Trophoblast cell (in vitro differentiated cells and primary cell): ENCODE results near the gene SLA2.
"Not testable (repeated sequence)": the region's sequence is repeated elsewhere in the genome, so short reads cannot be mapped to it uniquely, and the experiment has no call there.

Source experiments
- DNase-seq, 2 donors: peaks; one replicate each; pipeline ENCODE4 v3.0.0-alpha.2; 2016
- H2AFZ ChIP-seq: 2 replicates; pipeline ENCODE4 v1.6.1; 2013; ENCODE audit warnings: low read length, moderate library complexity, mild to moderate bottlenecking; ENCODE audit not compliant: insufficient read depth, poor library complexity
- H2AK5ac ChIP-seq: 2 replicates; pipeline ENCODE4 v1.6.1; 2013; ENCODE audit warnings: mild to moderate bottlenecking, low read length
- H2BK120ac ChIP-seq: 2 replicates; pipeline ENCODE4 v1.6.1; 2013; ENCODE audit warnings: low read length, mild to moderate bottlenecking, moderate library complexity; ENCODE audit not compliant: insufficient read depth, poor library complexity
- H2BK12ac ChIP-seq: 2 replicates; pipeline ENCODE4 v1.6.1; 2013; ENCODE audit warnings: mild to moderate bottlenecking, low read length, moderate library complexity
- H2BK5ac ChIP-seq: 2 replicates; pipeline ENCODE4 v1.6.1; 2013; ENCODE audit warnings: low read length, low read depth, moderate library complexity, mild to moderate bottlenecking; ENCODE audit not compliant: poor library complexity
- H3K14ac ChIP-seq: 2 replicates; pipeline ENCODE4 v1.6.1; 2013; ENCODE audit warnings: mild to moderate bottlenecking, low read length
- H3K18ac ChIP-seq: 2 replicates; pipeline ENCODE4 v1.6.1; 2013; ENCODE audit warnings: mild to moderate bottlenecking, low read length
- H3K23ac ChIP-seq: 2 replicates; pipeline ENCODE4 v1.6.1; 2013; ENCODE audit warnings: low read length
- H3K27ac ChIP-seq: 2 replicates; pipeline ENCODE4 v1.5.1; 2013; ENCODE audit warnings: low read depth, mild to moderate bottlenecking, inconsistent platforms, low read length, moderate library complexity
- H3K27me3 ChIP-seq: 2 replicates; pipeline ENCODE4 v1.6.1; 2013; ENCODE audit warnings: inconsistent platforms, mild to moderate bottlenecking, low read length, moderate library complexity; ENCODE audit not compliant: insufficient read depth
- H3K36me3 ChIP-seq, 2 experiments: 1 replicate in 1 of 2; 2 replicates in 1 of 2; pipeline ENCODE4 v1.6.1; 2013; ENCODE audit warnings: low read length in 2 of 2, mild to moderate bottlenecking in 2 of 2, moderate library complexity in 1 of 2; ENCODE audit not compliant: insufficient read depth in 2 of 2, control insufficient read depth in 1 of 2
- H3K4ac ChIP-seq: 2 replicates; pipeline ENCODE4 v1.6.1; 2013; ENCODE audit warnings: low read depth, mild to moderate bottlenecking, low read length, moderate library complexity
- H3K4me1 ChIP-seq, 2 experiments: 1 replicate in 1 of 2; 2 replicates in 1 of 2; pipeline ENCODE4 v1.6.1; 2013; ENCODE audit warnings: low read length in 2 of 2, mild to moderate bottlenecking in 2 of 2, moderate library complexity in 1 of 2; ENCODE audit not compliant: insufficient read depth in 2 of 2, control insufficient read depth in 1 of 2
- H3K4me2 ChIP-seq: 2 replicates; pipeline ENCODE4 v1.6.1; 2013; ENCODE audit warnings: inconsistent platforms, mild to moderate bottlenecking, low read length, moderate library complexity
- H3K4me3 ChIP-seq: 2 replicates; pipeline ENCODE4 v1.5.1; 2013; ENCODE audit warnings: mild to moderate bottlenecking, low read depth, low read length, inconsistent platforms
- H3K79me1 ChIP-seq: one replicate; pipeline ENCODE4 v1.6.1; 2013; ENCODE audit warnings: low read length
- H3K79me2 ChIP-seq: 2 replicates; pipeline ENCODE4 v1.6.1; 2013; ENCODE audit warnings: low read length, mild to moderate bottlenecking; ENCODE audit not compliant: control insufficient read depth, insufficient read depth, poor library complexity
- H3K9ac ChIP-seq: 2 replicates; pipeline ENCODE4 v1.6.1; 2013; ENCODE audit warnings: mild to moderate bottlenecking, low read length
- H3K9me3 ChIP-seq: 2 replicates; pipeline ENCODE4 v1.6.1; 2013; ENCODE audit warnings: low read depth, mild to moderate bottlenecking, control low read depth, inconsistent platforms, low read length; ENCODE audit not compliant: insufficient read depth
- H4K12ac ChIP-seq: 2 replicates; pipeline ENCODE4 v1.6.1; 2013; ENCODE audit warnings: low read depth, mild to moderate bottlenecking, low read length, moderate library complexity
- H4K8ac ChIP-seq: 2 replicates; pipeline ENCODE4 v1.6.1; 2013; ENCODE audit warnings: low read depth, mild to moderate bottlenecking, low read length, moderate library complexity
- H4K91ac ChIP-seq: one replicate; pipeline ENCODE4 v1.6.1; 2013; ENCODE audit warnings: low read depth, mild to moderate bottlenecking, low read length, moderate library complexity
- WGBS: extraction: QIAGEN DNeasy Blood & Tissue Kit; methylation state at CpG from one replicate; pipeline ENCODE4 v1.1.7; 2013; ENCODE audit warnings: missing lambda C conversion rate; ENCODE audit not compliant: insufficient read length, insufficient coverage; ENCODE audit errors: extremely low coverage; 5-methylcytosine and 5-hydroxymethylcytosine counted together

SLA2 gene

DNA sequence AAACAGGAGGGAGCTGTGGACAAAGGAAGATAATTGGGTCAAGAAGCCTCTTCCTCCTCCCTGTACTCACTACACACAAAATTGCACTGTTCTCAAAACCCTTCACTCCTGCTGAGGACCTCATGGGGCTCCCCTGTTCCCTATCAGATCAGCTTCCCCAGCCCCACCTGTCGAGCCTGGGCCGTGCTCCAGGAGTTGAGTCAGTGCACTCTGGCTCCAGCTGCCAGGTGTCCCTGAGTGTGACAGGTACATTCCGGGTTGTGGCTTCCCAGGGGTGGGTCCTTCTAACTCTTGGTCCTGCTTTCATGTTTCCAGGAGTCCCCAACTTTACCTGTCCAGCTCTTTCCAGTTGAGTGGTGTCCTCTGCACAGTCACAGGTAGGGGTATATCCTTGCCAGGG, 32.0 kb downstream of the SLA2 start:
- no peak overlapping the region for H2BK120ac ChIP-seq

DNA sequence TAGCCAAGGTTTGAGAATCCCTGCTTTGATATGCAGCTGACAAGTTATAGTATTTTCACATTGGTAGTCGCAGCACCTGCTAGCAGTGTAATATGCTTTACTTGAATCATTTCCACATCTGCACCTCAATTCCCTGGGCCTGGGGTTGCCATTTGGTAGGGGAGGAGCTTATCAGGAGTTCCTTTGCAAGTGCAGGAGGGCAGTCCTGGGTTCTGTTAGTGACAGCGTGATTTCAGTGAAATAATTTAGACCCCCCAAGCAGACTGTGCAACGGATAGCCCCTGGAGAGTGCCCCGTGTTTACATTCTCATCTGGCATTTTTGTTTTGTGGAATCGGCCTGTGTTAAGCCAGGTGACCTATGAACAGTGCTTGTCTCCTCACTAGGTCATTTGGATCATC, 34.4 kb downstream of the SLA2 start:
- WGBS, result no CpG with 5 or more reads among the region's 5 CpGs
- peaks cover 2% of the 10 kb centered on the region for H3K9me3 ChIP-seq
- H3K23ac ChIP-seq, result no peak overlapping the region
- H4K12ac ChIP-seq, result no peak overlapping the region
- no peak overlapping the region for H4K91ac ChIP-seq
- H3K27ac ChIP-seq, result no peak overlapping the region
- H3K4me1 ChIP-seq, result peaks cover 2 to 5% of the 10 kb centered on the region in 2 experiments
- H2BK120ac ChIP-seq, result no peak overlapping the region
- H3K4ac ChIP-seq, result no peak overlapping the region
- H2AFZ ChIP-seq, result no peak overlapping the region
- H2BK5ac ChIP-seq, result no peak overlapping the region
- H3K14ac ChIP-seq, result no peak overlapping the region
- H3K4me3 ChIP-seq, result no peak overlapping the region
- DNase-seq, result no peak
- no peak overlapping the region for H2AK5ac ChIP-seq
- no peak overlapping the region for H2BK12ac ChIP-seq
- no peak overlapping the region for H3K9ac ChIP-seq
- H3K36me3 ChIP-seq, result peaks cover 54 to 65% of the 10 kb centered on the region in 2 experiments
- no peak overlapping the region for H4K8ac ChIP-seq
- no peak overlapping the region for H3K4me2 ChIP-seq
- no peaks in the 10 kb centered on the region for H3K27me3 ChIP-seq
- peaks cover 3% of the 10 kb centered on the region for H3K79me2 ChIP-seq
- H3K18ac ChIP-seq, result no peak overlapping the region
- peaks cover under 1% of the 10 kb centered on the region for H3K79me1 ChIP-seq

More for the DNA sequence above, 32.0 kb downstream of the SLA2 start:
- no peak overlapping the region for H4K8ac ChIP-seq
- H3K4me2 ChIP-seq, result no peak overlapping the region
- no peak overlapping the region for H3K4ac ChIP-seq
- peaks cover 47 to 55% of the 10 kb centered on the region in 2 experiments for H3K36me3 ChIP-seq
- H2AFZ ChIP-seq, result no peak overlapping the region
- peaks cover 2% of the 10 kb centered on the region for H3K9me3 ChIP-seq
- no peak overlapping the region for H3K14ac ChIP-seq
- H3K23ac ChIP-seq, result no peak overlapping the region
- no peaks in the 10 kb centered on the region for H3K79me1 ChIP-seq
- H3K27me3 ChIP-seq, result no peaks in the 10 kb centered on the region
- H2AK5ac ChIP-seq, result no peak overlapping the region
- H3K18ac ChIP-seq, result no peak overlapping the region
- H4K91ac ChIP-seq, result no peak overlapping the region
- no peak overlapping the region for H3K4me3 ChIP-seq
- no peaks in the 10 kb centered on the region for H3K79me2 ChIP-seq
- H3K4me1 ChIP-seq, result no peaks in the 10 kb centered on the region
- no peak for DNase-seq
- H4K12ac ChIP-seq, result no peak overlapping the region
- no peak overlapping the region for H3K9ac ChIP-seq
- no peak overlapping the region for H3K27ac ChIP-seq
- H2BK5ac ChIP-seq, result no peak overlapping the region
- no peak overlapping the region for H2BK12ac ChIP-seq
- no CpG with 5 or more reads among the region's 3 CpGs for WGBS

DNA sequence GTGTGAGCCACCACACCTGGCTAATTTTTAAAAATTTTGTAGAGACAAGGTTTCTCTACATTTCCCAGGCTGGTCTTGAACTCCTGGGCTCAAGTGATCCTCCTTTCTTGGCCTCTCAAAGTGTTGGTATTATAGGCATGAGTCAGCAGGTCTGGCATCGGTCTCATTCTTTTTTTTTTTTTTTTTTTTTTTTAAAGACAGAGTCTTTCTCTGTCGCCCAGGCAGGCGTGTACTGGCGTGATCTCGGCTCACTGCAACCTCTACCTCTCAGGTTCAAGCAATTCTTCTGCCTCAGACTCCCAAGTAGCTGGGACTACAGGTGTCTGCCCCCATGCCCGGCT, 37.6 kb downstream of the SLA2 start:
- H3K4me1 ChIP-seq, result peaks cover 7 to 11% of the 10 kb centered on the region in 2 experiments
- H2AFZ ChIP-seq, H3K27ac ChIP-seq, H3K23ac ChIP-seq, H2AK5ac ChIP-seq, H3K27me3 ChIP-seq, H3K9ac ChIP-seq, H4K12ac ChIP-seq, H3K4ac ChIP-seq, H3K4me3 ChIP-seq, H4K91ac ChIP-seq, H3K4me2 ChIP-seq, H2BK12ac ChIP-seq, H4K8ac ChIP-seq, H2BK120ac ChIP-seq, H3K9me3 ChIP-seq, H2BK5ac ChIP-seq, H3K14ac ChIP-seq, H3K18ac ChIP-seq: not testable (repeated sequence)
- WGBS, result no CpG with 5 or more reads among the region's 6 CpGs
- peaks cover 11% of the 10 kb centered on the region for H3K79me1 ChIP-seq
- DNase-seq, result peak in 1 of 2 donors; percentile 24
- peaks cover 13% of the 10 kb centered on the region for H3K79me2 ChIP-seq
- H3K36me3 ChIP-seq, result peaks cover 37 to 49% of the 10 kb centered on the region in 2 experiments

DNA sequence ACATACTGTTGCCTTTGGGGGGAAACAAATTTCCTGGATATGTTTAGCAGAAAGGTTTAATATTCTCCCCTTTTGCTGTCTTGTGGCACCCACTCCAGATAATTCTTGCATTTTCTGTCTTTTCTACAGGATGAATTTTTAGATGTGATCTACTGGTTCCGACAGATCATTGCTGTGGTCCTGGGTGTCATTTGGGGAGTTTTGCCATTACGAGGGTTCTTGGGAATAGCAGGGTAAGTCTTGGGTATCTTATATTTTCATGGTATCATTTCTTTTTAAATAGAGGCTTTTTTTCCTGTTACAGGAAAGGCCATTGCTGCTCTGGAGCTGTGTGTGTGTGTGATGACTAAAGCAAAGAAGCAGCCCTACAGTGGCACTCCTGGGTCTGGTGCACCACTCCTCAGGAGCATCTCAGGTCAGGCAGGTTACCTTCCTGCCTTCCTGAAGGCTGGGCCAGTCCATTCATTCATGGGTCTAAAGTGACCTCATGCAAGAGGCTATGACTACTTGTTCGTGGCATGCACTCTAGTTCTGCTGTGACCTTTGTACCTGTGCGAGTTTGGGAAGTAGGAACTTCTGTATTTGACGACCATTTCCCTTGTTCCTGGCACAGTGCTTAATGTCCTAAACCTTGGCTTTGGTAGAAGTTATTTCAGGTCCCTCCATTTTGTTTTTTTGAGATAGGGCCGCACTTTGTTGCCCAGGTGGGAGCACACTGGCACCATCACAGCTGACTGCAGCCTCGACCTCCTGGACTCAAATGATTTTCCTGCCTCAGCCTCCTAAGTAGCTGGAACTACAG, 38.2 kb downstream of the SLA2 start:
- no peak overlapping the region for H3K4me3 ChIP-seq
- H3K79me1 ChIP-seq, result peaks cover 11% of the 10 kb centered on the region
- H2BK12ac ChIP-seq, result no peak overlapping the region
- H3K9ac ChIP-seq, result no peak overlapping the region
- H3K18ac ChIP-seq, result no peak overlapping the region
- no peak overlapping the region for H2BK5ac ChIP-seq
- H4K12ac ChIP-seq, result no peak overlapping the region
- H4K91ac ChIP-seq, result no peak overlapping the region
- peak; percentile 85 to 86 for DNase-seq
- no peak overlapping the region for H3K4me2 ChIP-seq
- no CpG with 5 or more reads among the region's 7 CpGs for WGBS
- H2AFZ ChIP-seq, result no peak overlapping the region
- peaks cover 7 to 11% of the 10 kb centered on the region in 2 experiments for H3K4me1 ChIP-seq
- no peaks in the 10 kb centered on the region for H3K27me3 ChIP-seq
- H3K4ac ChIP-seq, result no peak overlapping the region
- no peak overlapping the region for H3K23ac ChIP-seq
- peaks cover 13% of the 10 kb centered on the region for H3K79me2 ChIP-seq
- H2AK5ac ChIP-seq, result no peak overlapping the region
- H3K27ac ChIP-seq, result no peak overlapping the region
- peaks cover 36 to 44% of the 10 kb centered on the region in 2 experiments for H3K36me3 ChIP-seq
- H4K8ac ChIP-seq, result no peak overlapping the region
- peaks cover 2% of the 10 kb centered on the region for H3K9me3 ChIP-seq
- H2BK120ac ChIP-seq, result no peak overlapping the region
- H3K14ac ChIP-seq, result no peak overlapping the region
